Omental fat pad (tissue), 4 donors: Measurements from ENCODE around the gene CATSPERD. TPM values are rescaled to one million over a fixed set of nuclear protein-coding genes. Genes with fewer than 3 reads are reported as not detected.
"Not testable (repeated sequence)": the region's sequence is repeated elsewhere in the genome, so short reads cannot be mapped to it uniquely, and the experiment has no call there.

Experiments used
- ATAC-seq: fragments of 150-250 bp; one replicate; pipeline ENCODE4 v1.9.1; 2016; ENCODE audit warnings: mild to moderate bottlenecking, moderate library complexity; ENCODE audit not compliant: low FRiP score
- DNase-seq: peaks from one replicate; pipeline ENCODE4 v3.0.0-alpha.2; 2019; ENCODE audit warnings: low spot score
- total RNA-seq, 4 donors: library from RNA; depleted of rRNA; stranded (reverse); fragments of >200 nt; gene quantifications; one replicate each; pipeline ENCODE4 v1.1.0, GENCODE V29; 2016
- TF ChIP-seq, protein P1 (sequence below), 3 donors: fragments of 450-650 bp; IDR thresholded peaks; one replicate each; pipeline ENCODE4 v1.5.1; 2016 to 2017; ENCODE audit warnings: antibody characterized with exemption in 3 of 3, mild to moderate bottlenecking in 3 of 3, moderate library complexity in 2 of 3

CATSPERD gene
- total RNA-seq, 4 donors from 2014 or later = not detected

DNA sequence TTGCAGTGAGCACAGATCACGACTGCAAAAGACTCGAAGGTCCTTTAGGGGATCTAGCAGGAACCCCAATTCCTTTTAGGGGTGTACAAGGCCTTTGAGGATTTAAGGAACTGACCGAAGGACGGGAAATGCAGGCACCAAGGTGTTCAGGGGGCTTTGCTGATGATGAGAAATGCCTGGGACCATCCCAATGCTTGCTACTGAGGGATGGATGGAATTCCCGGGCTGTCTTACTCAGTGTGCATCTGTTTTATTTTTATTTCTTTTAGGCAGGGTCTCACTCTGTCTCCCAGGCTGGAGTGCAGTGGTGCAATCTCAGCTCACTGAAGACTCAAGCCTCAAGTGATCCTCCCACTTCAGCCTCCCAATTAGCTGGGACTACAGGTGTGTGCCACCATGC, 52.8 kb downstream of the CATSPERD start:
- DNase-seq (no peak), ATAC-seq (no peak)
- TF ChIP-seq, protein P1, sequence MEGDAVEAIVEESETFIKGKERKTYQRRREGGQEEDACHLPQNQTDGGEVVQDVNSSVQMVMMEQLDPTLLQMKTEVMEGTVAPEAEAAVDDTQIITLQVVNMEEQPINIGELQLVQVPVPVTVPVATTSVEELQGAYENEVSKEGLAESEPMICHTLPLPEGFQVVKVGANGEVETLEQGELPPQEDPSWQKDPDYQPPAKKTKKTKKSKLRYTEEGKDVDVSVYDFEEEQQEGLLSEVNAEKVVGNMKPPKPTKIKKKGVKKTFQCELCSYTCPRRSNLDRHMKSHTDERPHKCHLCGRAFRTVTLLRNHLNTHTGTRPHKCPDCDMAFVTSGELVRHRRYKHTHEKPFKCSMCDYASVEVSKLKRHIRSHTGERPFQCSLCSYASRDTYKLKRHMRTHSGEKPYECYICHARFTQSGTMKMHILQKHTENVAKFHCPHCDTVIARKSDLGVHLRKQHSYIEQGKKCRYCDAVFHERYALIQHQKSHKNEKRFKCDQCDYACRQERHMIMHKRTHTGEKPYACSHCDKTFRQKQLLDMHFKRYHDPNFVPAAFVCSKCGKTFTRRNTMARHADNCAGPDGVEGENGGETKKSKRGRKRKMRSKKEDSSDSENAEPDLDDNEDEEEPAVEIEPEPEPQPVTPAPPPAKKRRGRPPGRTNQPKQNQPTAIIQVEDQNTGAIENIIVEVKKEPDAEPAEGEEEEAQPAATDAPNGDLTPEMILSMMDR (IDR thresholded peaks at IDR 0.05) = no peak

DNA sequence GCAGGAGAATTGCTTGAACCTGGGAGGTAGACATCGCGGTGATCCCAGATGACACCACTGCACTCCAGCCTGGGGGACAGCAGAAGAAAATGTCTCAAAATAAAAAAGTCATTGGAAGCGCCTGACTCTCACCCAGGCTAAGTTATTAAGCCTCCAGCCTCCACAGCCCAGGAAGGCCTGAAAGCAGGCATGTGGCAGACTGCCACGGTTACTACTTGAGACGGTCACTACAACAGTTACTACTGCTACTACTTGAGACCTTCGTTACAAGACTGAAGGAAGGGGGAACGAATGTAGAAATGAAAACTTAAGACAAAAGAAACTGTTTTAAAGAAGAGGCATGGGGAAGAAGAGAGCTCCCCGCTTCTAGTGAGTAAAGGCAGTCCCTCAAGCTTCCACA, 54.5 kb downstream of the CATSPERD start:
- TF ChIP-seq, protein P1 (IDR thresholded peaks at IDR 0.05) = no peak
- DNase-seq (no peak), ATAC-seq (no peak)

DNA sequence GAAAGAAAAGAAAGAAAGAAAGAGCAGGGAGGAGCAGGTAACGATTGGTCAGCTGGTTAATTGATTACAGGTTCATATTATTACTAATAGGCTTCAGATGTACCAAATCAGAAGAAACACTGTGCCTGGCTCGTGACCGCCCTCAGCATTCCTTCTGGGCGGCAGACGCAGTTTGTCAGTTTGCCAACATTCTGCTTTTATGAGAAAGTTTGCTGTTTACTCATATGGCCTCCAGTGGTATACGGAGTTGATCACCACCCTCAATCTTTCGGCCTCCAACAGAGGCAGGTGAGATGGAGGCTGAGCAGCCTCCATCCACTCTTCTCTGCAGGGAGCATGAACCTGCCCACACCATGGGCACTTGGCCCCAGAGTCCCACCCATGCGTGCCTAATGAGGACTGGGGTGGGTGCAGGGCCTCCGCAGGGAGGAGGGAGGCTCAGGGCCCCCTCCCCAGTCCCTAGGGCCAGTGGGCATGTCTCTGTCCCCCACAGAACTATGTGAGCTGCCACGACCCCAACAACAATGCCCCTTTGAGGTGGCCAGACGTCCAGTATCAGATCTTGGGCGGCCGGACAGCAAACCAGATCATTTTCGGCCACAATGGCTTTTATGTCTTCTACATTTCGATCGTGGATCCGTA, 55.4 kb downstream of the CATSPERD start:
- TF ChIP-seq, protein P1 (IDR thresholded peaks at IDR 0.05) = no peak
- no peak for ATAC-seq
- DNase-seq = no peak

DNA sequence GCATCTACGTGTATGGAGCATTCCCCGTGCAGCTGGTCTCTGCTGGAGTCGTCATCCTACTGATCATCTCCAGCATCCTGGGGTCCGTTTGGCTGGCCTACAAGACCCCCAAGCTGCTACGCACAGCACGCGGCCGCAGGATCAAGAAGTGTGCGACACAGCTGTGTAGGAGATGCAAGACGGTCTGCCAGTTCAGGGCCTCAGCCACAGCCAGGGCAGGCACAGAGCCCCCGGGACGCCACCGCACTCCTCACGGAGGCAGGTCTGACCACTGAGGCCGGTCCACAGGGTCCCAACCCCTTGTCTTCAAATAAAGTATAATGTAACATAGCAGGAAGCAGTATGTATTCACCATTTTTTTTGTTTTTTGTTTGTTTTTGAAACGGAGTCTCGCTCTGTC, 58.0 kb downstream of the CATSPERD start:
- DNase-seq = no peak
- TF ChIP-seq, protein P1 (IDR thresholded peaks at IDR 0.05) = no peak
- no peak for ATAC-seq

DNA sequence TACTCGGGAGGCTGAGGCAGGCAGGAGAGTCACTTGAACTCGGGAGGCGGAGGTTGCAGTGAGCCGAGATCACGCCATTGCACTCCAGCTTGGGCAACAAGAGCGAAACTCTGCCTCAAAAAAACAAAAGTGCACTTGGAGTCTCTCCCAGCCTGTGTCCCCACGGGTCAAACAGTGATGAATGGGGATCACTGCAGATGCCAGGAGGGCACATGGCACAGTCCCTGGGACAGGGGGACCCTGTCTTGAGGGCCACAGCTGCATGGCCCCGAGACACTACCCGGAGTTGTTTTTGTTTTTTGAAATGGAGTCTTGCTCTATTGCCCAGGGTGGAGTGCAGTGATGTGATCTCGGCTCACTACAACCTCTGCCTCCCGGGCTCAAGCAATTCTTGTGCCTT, 60.5 kb downstream of the CATSPERD start:
- ATAC-seq, DNase-seq: not testable (repeated sequence)

DNA sequence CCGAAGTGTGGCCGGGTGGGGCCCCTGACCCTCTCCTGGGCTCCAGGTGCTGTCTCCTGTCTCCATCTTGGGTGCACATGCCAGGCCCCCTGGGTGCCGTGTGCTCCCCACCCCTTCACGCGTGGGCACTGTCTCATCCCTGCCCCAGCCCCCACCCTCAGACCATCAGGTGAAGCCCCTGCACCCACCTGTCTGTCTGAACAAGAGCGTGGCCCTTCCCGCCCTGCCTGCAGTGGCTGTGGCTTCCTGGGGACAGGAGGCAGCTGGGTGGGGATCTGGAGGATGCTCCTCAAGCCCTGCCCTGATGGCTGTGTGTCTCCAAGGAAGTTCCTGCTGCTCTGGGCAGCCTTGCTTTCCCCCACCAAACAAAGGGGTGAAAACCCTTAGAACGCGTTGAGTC, 61.9 kb downstream of the CATSPERD start:
- DNase-seq = no peak
- no peak for ATAC-seq
- TF ChIP-seq, protein P1 (IDR thresholded peaks at IDR 0.05) = no peak

DNA sequence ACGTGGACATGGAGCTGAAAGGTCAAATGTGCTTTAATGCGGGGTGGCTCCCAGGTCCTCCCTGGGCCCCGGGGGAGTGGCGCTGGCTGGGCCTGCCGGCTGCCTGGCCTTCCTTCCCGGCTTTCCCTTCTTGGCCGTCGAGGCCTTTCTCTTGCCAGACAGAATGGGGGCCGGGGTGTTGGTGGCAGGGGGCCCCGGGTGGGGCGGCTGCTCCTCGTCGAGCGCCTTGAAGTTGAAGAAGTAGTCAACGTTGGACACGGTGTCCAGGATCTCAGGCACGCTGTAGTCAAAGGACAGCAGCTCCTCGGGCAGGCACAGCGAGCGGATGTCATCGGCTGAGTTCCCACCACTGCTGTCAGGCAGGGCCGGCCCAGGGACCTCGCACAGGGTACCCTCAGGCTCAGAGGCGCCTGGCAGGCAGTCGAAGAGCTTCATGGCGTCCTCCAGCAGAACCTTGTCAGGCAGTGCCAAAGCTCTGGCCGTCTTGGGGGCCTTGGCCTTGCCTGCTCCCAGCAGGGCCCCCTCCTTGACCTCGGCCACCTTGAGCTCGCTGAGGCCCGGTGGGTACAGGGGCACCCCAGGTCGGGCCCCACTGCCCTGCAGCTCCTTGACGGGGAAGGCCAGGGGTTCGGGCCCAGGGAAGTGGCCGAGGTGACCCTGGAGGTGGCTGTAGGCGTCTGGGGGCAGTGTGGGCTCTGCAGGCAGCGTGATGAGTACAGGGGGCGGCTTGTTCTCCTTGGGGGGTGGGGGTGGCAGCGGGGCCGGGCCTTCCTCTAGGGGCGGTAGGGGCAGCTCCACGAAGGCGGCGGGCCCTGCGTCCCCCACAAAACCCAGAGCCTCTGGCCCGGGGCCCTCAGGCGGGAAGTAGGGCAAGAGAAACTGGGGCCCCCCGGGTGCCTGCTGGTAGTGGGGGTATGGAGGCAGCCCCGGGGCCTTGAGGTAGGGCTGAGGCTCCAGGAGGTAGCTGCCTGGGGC, 62.8 kb downstream of the CATSPERD start:
- ATAC-seq (no peak), DNase-seq (no peak)
- TF ChIP-seq, protein P1 (IDR thresholded peaks at IDR 0.05) = no peak
